Activated naive CD4-positive, alpha-beta T cell treated with anti-CD3 and anti-CD28 coated beads, Interleukin-2, amount 50 U/mL, for 72 hours (primary cell): ENCODE measurements around the gene KIF3B. TPM values are rescaled to one million over a fixed set of nuclear protein-coding genes. Genes with fewer than 3 reads are reported as not detected.
"Not testable (repeated sequence)": the region's sequence is repeated elsewhere in the genome, so short reads cannot be mapped to it uniquely, and the experiment has no call there.

ENCODE experiments used
- ATAC-seq, 2 donors: fragments of 150-1000 bp; cut with Tn5 transposase; 2 replicates each; pipeline ENCODE4 v1.10.0; 2021; ENCODE audit warnings: mild to moderate bottlenecking in 2 of 2, moderate library complexity in 2 of 2
- DNase-seq, 2 donors: peaks; one replicate each; pipeline ENCODE4 v3.0.0; 2021 to 2022; ENCODE audit warnings: low spot score in 2 of 2
- H3K27ac Mint-ChIP-seq, 2 donors: one replicate each; pipeline ENCODE4 v1.8.0; 2022; ENCODE audit warnings: mild to moderate bottlenecking in 2 of 2, mixed read lengths in 2 of 2
- H3K36me3 Mint-ChIP-seq, 2 donors: one replicate each; pipeline ENCODE4 v1.8.0; 2022; ENCODE audit warnings: mixed read lengths in 2 of 2
- H3K9me3 Mint-ChIP-seq, 2 donors: one replicate each; pipeline ENCODE4 v1.8.0; 2022; ENCODE audit warnings: mixed read lengths in 2 of 2
- total RNA-seq, 2 donors: library from RNA; stranded (reverse); gene quantifications; one replicate each; pipeline ENCODE4 v1.2.3, GENCODE V29; 2022

KIF3B gene
- total RNA-seq, 2 donors from 2014 or later, result 21.9 to 37.8 TPM

DNA sequence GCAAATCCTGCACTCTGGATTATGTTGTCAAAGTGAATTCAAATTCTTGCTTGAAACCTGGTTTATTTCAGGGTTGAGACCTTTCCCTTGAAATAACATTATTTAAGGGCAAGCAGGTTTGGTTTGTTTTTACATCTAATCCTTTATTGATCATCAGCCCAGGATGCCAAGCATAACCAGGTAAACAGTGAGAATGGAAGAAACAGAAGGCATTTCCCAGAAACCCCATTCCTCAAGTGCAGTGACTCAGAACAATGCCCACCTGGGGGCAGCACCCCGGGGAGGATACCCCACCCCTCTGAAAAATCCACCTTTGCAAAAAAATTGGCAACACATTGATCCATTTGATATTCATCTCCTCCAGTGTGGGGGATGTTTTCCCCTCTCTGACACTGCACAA lies 37.2 kb upstream of the KIF3B start:
- Mint-ChIP-seq H3K9me3 (no peaks in the 10 kb centered on the region), H3K27ac (peak overlapping the region; percentile 9 to 53), H3K36me3 (peaks cover 8 to 22% of the 10 kb centered on the region in 2 donors)
- peak in 1 of 2 donors; percentile 26 for ATAC-seq
- DNase-seq, result no peak

DNA sequence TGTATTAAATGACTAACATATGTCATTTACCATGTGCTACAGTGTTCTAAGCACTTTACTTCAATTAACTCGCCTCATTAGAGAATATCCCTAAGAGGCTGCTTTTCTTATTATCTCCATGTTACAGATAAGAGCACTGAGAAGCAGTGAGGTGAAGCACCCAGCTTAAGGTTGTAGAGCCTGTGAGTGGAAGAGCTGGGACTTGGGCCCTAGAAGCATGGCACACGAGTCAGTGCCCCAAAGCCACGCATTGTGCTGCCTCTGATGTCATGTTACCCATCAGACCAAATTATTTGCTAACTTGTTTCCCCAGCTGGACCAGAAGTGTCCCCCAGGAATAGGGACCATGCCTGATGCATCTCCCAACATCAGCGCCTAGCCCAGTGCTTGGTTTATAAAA lies 35.6 kb upstream of the KIF3B start:
- ATAC-seq, result no peak
- H3K36me3 Mint-ChIP-seq, result peaks cover 0 to 7% of the 10 kb centered on the region in 2 donors
- DNase-seq, result no peak
- no peak overlapping the region for H3K27ac Mint-ChIP-seq
- no peaks in the 10 kb centered on the region for H3K9me3 Mint-ChIP-seq

DNA sequence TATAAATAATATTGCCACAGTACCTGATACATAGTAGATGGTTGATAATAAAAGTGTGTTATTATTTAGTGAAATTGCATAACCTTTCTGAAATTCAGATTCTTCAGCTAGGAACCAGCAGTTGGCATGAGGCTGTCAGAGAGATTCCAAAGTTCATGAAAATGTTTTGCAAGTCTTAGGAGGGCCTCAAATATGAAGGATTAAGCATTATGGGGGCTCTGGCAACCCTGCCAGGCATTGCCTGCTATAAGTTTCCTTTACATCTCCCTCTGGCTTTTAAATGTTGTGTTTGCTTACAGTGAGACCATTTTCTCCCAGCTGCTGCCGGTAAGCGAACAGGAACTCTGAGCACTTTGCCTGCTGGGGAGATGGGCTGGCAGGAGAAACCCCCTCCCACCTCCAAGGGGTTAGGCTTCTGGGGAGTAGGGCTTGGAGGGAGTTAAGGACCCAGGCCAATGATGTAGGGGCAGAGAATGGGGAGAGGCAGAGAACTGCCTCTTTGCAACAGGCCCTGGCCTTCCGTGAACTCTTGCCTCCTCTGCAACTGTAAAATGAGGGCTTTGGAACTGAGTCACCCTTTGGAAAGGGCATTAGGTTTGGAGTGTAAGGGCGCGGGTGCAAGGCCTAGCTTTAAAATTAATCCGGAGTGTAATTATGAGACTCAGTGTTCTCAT lies 33.2 kb upstream of the KIF3B start:
- ATAC-seq (no peak), DNase-seq (no peak)
- no peaks in the 10 kb centered on the region for H3K9me3 Mint-ChIP-seq
- peak overlapping the region in 1 of 2 donors; percentile 52 for H3K27ac Mint-ChIP-seq
- H3K36me3 Mint-ChIP-seq, result no peaks in the 10 kb centered on the region

DNA sequence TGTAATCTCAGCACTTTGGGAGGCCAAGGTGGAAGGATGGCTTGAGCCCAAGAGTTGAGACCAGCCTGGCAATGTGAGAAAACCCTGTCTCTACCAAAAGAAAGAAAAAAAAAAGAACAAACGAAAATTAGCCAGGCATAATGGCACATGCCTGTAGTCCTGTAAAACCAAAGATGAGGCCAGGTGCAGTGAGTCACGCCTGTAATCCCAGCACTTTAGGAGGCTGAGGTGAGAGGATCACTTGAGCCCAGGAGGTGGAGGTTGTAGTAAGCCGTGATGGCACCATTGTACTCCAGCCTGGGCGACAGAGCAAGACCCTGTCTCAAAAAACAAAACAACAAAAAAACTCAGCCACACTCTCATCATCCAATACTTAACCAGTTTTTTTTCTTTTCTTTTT lies 32.5 kb upstream of the KIF3B start:
- H3K9me3 Mint-ChIP-seq, result no peaks in the 10 kb centered on the region
- peak overlapping the region; percentile 52 to 72 for H3K27ac Mint-ChIP-seq
- DNase-seq (no peak), ATAC-seq (no peak)
- no peaks in the 10 kb centered on the region for H3K36me3 Mint-ChIP-seq

DNA sequence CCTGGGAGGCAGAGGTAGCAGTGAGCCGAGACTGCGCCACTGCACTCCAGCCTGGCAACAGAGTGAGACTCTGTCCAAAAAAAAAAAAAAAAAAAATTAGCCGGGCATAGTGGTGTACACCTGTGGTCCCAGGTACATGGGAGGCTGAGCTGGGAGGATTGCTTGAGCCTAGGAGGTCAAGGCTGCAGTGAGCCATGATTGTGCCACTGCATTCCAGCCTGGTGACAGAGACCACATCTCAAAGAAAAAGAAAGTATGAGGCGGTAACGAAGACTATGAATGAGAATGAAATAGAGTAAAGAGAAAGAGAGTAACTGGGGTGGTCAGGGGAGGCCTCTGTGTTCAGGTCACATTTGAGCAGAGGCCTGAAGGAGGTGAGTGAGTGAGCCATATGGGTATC lies 31.2 kb upstream of the KIF3B start:
- H3K36me3 Mint-ChIP-seq, H3K9me3 Mint-ChIP-seq, DNase-seq, ATAC-seq: not testable (repeated sequence)
- peak overlapping the region in 1 of 2 donors; percentile 1 for H3K27ac Mint-ChIP-seq

DNA sequence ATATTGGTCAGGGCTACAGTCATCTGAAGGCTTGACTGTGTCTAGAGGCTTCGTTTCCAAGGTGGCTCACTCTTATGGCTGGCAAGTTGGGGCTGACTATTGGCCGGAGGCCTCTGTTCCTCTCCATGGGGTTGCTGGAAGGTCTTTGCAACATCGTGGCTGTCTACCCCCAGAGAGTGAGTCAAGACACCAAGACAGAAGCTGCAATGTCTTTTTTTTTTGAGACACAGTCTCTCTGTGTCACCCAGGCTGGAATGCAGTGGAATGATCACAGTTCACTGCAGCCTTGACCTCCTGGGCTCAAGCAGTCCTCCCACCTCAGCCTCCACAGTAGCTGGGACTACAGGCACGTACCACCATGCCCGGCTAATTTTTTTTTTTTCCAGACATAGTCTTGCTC lies 29.4 kb upstream of the KIF3B start:
- ATAC-seq, result no peak
- peaks cover 0 to 6% of the 10 kb centered on the region in 2 donors for H3K36me3 Mint-ChIP-seq
- H3K27ac Mint-ChIP-seq, result no peak overlapping the region
- DNase-seq, result no peak
- H3K9me3 Mint-ChIP-seq, result peaks cover under 1 to 3% of the 10 kb centered on the region in 2 donors

DNA sequence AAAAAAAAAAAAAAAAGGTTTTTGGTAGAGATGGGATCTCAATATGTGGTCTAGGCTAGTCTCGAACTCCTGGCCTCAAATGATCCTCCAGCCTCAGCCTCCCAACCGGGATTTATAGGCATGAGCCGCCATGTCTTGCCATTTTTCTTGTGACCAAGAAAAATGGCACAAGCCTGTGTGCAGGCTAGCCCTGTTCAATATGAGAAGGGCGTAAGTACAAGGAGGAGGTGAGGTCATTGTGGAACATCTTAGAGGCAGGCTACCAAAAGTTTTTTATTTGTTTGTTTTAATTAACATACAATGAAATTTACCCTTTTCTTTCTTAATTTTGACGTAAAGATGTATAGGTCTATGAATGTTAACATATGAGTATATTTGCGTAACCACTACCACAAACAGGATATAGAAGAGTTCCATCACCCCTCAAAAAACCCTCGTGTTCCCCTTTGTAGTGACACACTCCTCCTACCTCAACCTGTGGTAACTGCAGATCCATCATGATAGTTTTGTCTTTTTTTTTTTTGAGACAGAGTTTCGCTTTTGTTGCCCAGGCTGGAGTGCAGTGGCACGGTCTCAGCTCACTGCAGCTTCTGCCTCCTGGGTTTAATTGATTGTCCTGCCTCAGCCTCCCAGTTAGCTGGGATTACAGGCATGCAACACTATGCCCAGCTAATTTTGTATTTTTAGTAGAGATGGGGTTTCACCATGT lies 28.3 kb upstream of the KIF3B start:
- peak overlapping the region; percentile 75 to 85 for H3K27ac Mint-ChIP-seq

DNA sequence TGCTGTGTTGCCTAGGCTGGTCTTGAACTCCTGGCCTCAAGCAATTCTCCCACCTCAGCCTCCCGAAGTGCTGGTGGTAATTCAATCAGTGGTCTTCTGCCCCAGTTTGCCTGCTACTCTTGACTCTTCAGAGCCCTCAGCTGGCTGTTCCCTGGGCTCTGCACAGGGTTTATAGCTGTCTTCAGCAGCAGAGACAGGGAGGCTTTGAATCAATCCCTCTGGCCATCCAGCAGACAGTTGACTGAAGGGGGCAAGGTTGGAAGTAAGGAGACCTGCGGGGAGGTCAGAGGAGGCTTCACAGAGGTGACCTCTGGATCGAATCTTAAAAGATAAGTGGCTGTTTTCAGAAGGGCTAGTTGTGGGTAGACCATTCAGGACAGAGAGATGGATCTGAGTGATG lies 26.0 kb upstream of the KIF3B start:
- Mint-ChIP-seq H3K36me3 (peaks cover 0 to 10% of the 10 kb centered on the region in 2 donors), H3K27ac (peak overlapping the region; percentile 89 to 96), H3K9me3 (peaks cover 3% of the 10 kb centered on the region in 2 donors)
- DNase-seq, result no peak
- ATAC-seq, result no peak

More for the DNA sequence above, 28.3 kb upstream of the KIF3B start:
- peaks cover 0 to 10% of the 10 kb centered on the region in 2 donors for H3K36me3 Mint-ChIP-seq
- DNase-seq (no peak), ATAC-seq (peak; percentile 71 to 82)
- H3K9me3 Mint-ChIP-seq, result peaks cover 3% of the 10 kb centered on the region in 2 donors

DNA sequence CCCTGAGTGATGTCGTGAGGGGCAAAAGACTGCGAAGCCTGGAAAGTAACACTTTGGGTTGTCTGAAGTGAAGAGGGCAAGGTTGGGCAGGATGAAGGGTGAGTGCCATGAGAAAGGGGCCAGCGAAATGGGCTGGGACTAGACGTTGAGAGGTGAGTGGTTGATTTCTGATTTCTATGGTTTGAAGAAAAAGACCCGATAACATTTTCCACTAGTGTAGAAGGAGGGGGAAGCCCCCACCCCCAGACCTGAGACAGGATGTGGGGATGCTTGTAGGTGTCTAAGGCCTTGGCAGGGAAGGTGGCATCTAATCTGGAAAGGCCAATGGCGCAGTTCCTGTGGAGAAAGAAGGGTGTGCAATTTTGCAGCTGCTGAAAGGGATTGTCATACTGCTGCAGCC lies 25.3 kb upstream of the KIF3B start:
- DNase-seq, result peak; percentile 63 to 92
- peak; percentile 76 to 79 for ATAC-seq
- peaks cover 3% of the 10 kb centered on the region in 2 donors for H3K9me3 Mint-ChIP-seq
- peaks cover 0 to 10% of the 10 kb centered on the region in 2 donors for H3K36me3 Mint-ChIP-seq
- peak overlapping the region; percentile 89 to 96 for H3K27ac Mint-ChIP-seq

DNA sequence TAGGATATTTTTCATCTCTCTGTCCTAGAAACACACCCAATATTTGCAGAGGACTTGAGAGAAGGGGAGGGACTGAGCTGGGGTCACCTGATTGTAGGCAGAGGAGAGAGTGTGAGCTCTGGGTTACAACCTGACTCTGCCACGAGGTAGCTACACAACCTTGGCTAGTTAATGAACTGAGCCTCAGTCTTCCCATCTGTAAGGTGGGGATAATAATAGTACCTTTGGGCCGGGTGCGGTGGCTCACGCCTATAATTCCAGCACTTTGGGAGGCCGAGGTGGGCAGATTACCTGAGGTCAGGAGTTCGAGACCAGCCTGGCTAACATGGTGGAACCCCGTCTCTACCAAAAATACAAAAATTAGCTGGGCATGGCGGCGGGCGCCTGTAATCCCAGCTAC lies 16.5 kb upstream of the KIF3B start:
- ATAC-seq, DNase-seq, H3K27ac Mint-ChIP-seq, H3K36me3 Mint-ChIP-seq, H3K9me3 Mint-ChIP-seq: not testable (repeated sequence)

DNA sequence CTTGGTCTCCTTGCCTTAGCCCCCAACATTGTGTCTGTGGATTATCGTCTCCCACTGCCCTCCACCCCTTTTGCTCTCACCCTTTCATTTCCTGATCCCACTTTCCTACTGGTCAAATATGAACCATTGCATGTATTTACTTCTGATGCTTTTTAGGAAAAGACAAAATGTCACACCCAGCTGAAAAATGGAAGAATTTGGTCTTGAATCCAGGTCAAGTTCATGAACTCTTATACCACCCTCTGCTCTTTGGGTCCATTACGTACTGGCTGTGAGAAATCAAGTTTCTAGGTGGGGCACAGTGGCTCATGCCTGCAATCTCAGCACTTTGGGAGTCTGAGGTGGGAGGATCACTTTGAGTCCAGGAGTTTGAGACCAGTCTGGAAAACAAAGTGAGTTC lies 15.8 kb upstream of the KIF3B start:
- no peak for ATAC-seq
- Mint-ChIP-seq H3K36me3 (no peaks in the 10 kb centered on the region), H3K9me3 (no peaks in the 10 kb centered on the region), H3K27ac (no peak overlapping the region)
- no peak for DNase-seq

DNA sequence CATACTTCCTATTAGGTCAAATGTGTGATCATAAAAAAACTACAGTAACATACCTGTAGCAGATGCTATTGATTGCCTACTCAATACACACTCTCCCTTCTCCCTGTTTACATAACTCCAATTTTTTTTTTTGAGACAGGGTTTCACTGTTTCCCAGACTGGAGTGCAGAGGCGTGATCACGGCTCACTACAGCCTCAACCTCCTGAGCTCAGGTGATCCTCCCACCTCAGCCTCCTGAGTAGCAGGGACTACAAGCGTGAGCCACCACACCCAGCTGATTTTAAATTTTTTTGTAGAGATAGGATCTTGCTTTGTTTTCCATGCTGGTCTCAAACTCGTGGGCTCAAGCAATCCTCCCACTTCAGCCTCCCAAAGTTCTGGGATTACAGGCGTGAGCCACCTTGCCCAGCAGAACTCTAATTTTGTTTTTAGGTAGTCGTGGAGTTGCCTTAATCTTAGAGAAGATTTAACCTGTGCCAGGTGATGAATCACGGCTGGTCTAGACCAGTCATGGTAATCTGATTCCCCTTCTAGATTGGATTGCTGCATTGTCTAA lies 14.0 kb upstream of the KIF3B start:
- H3K9me3 Mint-ChIP-seq, result no peaks in the 10 kb centered on the region
- no peak overlapping the region for H3K27ac Mint-ChIP-seq
- ATAC-seq (no peak), DNase-seq (no peak)
- H3K36me3 Mint-ChIP-seq, result no peaks in the 10 kb centered on the region

DNA sequence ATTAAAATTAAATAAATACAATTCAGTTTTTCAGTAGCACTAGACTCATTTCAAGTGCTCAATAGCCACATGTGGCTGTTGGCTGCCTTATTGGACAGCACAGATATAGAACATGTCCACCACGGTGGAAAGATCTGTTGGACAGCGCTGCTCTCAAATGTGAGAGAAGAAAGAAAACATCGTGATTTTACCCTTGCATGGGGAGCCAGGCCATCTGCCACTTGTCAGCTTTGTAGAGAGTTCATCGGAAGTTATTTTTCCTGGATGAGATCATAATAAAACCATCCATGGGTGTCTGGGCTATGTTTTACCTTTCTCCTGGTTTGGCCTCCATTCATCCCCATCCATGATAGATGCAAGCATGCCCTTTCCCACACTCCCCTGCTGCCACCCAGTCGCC lies 5.8 kb upstream of the KIF3B start:
- DNase-seq (no peak), ATAC-seq (no peak)
- no peak overlapping the region for H3K27ac Mint-ChIP-seq
- peaks cover 0 to 14% of the 10 kb centered on the region in 2 donors for H3K9me3 Mint-ChIP-seq
- H3K36me3 Mint-ChIP-seq, result peaks cover 8 to 22% of the 10 kb centered on the region in 2 donors

DNA sequence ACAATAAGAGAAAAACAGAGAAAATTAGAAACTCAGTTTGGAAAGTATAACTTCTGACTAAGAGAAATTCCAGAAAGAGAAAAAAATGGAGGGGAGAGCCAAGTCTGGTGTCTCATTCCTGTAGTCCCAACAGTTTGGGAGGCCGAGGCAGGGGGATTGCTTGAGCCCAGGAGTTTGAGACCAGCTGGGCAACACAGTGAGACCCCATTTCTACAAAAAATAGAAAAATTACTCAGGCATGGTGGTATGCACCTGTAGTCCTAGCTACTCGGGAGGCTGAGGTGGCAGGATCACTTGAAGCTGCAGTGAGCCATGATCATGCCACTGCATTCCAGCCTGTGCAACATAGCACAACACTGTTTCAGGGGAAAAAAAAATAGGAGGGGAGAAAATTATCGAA lies 3.1 kb upstream of the KIF3B start:
- H3K27ac Mint-ChIP-seq, result peak overlapping the region in 1 of 2 donors; percentile 11
- peaks cover 8 to 22% of the 10 kb centered on the region in 2 donors for H3K36me3 Mint-ChIP-seq
- ATAC-seq, result no peak
- peaks cover 0 to 14% of the 10 kb centered on the region in 2 donors for H3K9me3 Mint-ChIP-seq
- no peak for DNase-seq

DNA sequence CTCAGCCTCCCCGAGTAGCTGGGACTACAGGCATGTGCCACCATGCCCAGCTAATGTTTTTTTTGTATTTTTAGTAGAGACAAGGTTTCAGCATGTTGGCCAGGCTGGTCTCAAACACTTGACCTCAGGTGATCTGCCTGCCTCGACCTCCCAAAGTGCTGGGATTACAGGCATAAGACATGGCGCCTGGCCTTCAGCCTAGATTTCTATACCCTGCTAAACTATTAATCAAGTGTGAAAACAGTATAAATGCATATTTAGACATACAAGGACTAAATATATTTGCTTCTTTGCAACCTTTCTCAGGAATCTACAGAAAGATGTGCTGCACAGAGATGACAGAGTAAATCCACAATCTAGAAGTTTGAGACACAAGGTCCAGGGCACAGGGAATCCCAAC lies 2.3 kb upstream of the KIF3B start:
- DNase-seq, ATAC-seq, H3K27ac Mint-ChIP-seq: not testable (repeated sequence)
- Mint-ChIP-seq H3K9me3 (peaks cover 0 to 14% of the 10 kb centered on the region in 2 donors), H3K36me3 (peaks cover 13 to 22% of the 10 kb centered on the region in 2 donors)

DNA sequence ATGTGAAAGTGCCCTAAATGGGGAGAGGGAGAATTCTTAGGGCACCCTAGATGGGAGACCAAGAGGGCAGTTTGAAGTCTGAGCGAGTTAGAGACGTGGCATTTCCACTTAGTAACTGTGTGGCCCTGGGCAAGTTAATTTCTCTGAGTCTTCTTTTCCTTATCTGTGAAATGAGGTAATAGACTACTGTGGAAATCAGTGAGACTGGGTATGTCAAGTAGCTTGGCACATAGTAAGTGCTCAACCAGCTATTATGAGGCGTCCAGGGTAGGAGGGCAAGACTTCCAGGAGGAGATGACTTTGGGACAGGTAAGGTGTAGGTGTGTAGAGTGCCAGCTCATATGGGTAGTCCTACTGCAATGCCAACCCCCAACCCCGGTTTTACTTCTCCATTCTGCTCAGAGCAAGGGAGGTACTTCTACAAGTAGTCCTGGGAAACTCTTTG lies 770 bp downstream of the KIF3B start:
- DNase-seq, result peak in 1 of 2 donors; percentile 21
- H3K9me3 Mint-ChIP-seq, result peaks cover 0 to 14% of the 10 kb centered on the region in 2 donors
- peak overlapping the region; percentile 91 to 97 for H3K27ac Mint-ChIP-seq
- H3K36me3 Mint-ChIP-seq, result peaks cover 28 to 41% of the 10 kb centered on the region in 2 donors
- ATAC-seq, result peak; percentile 34 to 53

DNA sequence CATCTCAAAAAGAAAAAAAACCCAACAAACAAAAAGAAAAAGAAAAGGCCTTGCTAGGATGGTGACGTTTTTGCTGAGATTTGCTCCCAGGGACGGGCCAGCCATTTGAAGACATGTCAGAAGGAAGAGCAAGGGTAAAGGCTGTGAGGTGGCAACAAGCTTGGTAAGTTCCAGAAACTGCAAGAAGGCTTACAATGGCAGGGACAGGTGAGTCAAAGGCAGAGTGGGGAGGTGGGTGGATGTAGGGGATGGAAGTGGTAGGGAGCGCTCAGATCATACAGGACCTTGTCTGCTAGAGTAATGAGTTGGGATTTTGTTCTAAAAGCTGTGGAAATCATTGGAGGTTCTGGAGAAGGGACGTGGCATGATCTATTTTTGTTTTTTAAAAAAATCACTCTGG lies 4.3 kb downstream of the KIF3B start:
- Mint-ChIP-seq H3K27ac (peak overlapping the region; percentile 18 to 65), H3K9me3 (no peaks in the 10 kb centered on the region), H3K36me3 (peaks cover 19 to 25% of the 10 kb centered on the region in 2 donors)
- DNase-seq, result no peak
- no peak for ATAC-seq
